Right cardiac atrium (tissue), 5 donors: ENCODE results near the gene E2F7. TPM values are rescaled to one million over a fixed set of nuclear protein-coding genes. Genes with fewer than 3 reads are reported as not detected.

Source experiments
- ATAC-seq, 2 donors: fragments of 200-7000 bp; cut with Tn5 transposase; one replicate each; pipeline versions ENCODE4 v1.8.0 to v1.9.1; 2020; ENCODE audit warnings: moderate library complexity in 2 of 2, mild to moderate bottlenecking in 1 of 2
- DNase-seq, 3 donors: peaks; one replicate each; pipeline ENCODE4 v3.0.0-alpha.2; 2020
- H3K27ac ChIP-seq: one replicate; pipeline ENCODE4 v1.5.1; 2013; ENCODE audit warnings: mild to moderate bottlenecking, low read length, control low read depth, moderate library complexity
- H3K27me3 ChIP-seq: one replicate; pipeline ENCODE4 v1.6.1; 2013; ENCODE audit not compliant: control insufficient read depth, insufficient read depth
- H3K4me1 ChIP-seq: one replicate; pipeline ENCODE4 v1.6.1; 2013; ENCODE audit warnings: low read length; ENCODE audit not compliant: control insufficient read depth, insufficient read depth
- H3K4me3 ChIP-seq: one replicate; pipeline ENCODE4 v1.5.1; 2013; ENCODE audit warnings: low read length, control low read depth
- H3K9me3 ChIP-seq: one replicate; pipeline ENCODE4 v1.6.1; 2013; ENCODE audit warnings: low read length; ENCODE audit not compliant: control insufficient read depth
- WGBS: extraction: QIAGEN DNeasy Blood & Tissue Kit; methylation state at CpG from one replicate; pipeline ENCODE4 v1.1.7; 2013; 5-methylcytosine and 5-hydroxymethylcytosine counted together
- intact Hi-C, 4 donors: fragments of 100-400 bp; cut with DNase I; formaldehyde crosslinking; loops; one replicate each; pipeline versions ENCODE4 v1.11.0 to v1.14.0; 2022 to 2023
- polyA plus RNA-seq: library from polyadenylated mRNA; stranded (reverse); fragments of 200-250 nt; gene quantifications from one replicate; pipeline ENCODE4 v1.2.3, GENCODE V29; 2013
- total RNA-seq, 4 donors: library from RNA; stranded (reverse); fragmentation: NEBNext Ultra II Directional; extraction: Animal tissue kit (Norgen Biotek cat#: 25700); gene quantifications; one replicate each; pipeline ENCODE4 v1.2.1, GENCODE V29; 2021
- donor health status: healthy with polysubstance abuse.
- donor health status: DM: no; HTN: yes; CAD: no.
- donor health status: DM: no; HTN: no; CAD: no.
- donor health status: DM: no; HTN: yes; CAD: no; lungs with severe emphysema.
- donor health status: DM: yes; HTN: yes; CAD: no.

Gene E2F7
- total and polyA plus RNA-seq, 5 donors: 0.09 to 0.94 (median 0.25) TPM

DNA sequence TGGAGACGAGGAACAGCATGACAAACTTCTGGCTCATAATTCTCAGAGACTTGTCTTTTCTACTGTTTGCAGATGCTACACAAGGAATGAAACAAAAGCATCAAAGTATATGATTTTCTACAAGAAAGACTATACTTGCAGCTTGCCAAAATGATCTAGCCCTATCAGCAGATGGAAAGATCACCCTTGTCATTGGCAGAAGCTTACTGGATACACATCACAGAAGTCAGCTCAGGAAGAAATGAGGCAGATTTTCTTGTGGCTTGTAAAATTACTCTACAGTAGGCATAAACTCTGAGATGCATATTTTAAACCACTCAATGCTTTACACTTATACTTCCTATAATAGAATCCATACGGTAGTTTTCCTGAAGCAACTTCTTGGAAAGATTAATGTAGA is 20.6 kb downstream of the E2F7 start:
- intact Hi-C loops: no loop called here
- WGBS: 72% methylated on average over 2 of the region's 2 CpGs
- Histone ChIP-seq H3K27ac (no peak overlapping the region), H3K4me3 (no peak overlapping the region), H3K4me1 (no peaks in the 10 kb centered on the region), H3K9me3 (no peaks in the 10 kb centered on the region), H3K27me3 (no peaks in the 10 kb centered on the region)
- DNase-seq (no peak), ATAC-seq (no peak)

DNA sequence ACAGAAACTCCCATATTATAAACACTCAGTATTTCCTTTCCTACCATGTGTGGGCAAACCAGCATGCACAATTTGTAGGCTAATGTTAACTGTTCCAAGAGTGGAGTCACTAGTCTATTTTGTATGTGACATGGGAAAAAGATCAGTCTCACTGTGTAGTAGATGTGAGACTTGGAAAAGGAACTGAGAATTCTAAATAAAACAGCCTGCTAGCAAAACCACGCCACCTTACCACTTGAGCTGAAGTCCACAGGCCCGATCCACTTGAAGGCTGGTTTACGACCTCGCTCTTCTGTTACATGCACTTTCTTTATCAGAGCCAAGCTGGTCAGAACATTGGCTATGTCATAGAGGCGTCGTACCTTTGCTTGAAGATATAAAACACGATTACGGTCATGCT is 22.5 kb downstream of the E2F7 start:
- no peak overlapping the region for H3K27ac ChIP-seq
- no peak for ATAC-seq
- intact Hi-C loops: no loop called here
- H3K4me3 ChIP-seq: no peak overlapping the region
- no peaks in the 10 kb centered on the region for H3K9me3 ChIP-seq
- DNase-seq: no peak
- WGBS: 90% methylated on average over 8 of the region's 8 CpGs
- no peaks in the 10 kb centered on the region for H3K4me1 ChIP-seq
- H3K27me3 ChIP-seq: no peaks in the 10 kb centered on the region

DNA sequence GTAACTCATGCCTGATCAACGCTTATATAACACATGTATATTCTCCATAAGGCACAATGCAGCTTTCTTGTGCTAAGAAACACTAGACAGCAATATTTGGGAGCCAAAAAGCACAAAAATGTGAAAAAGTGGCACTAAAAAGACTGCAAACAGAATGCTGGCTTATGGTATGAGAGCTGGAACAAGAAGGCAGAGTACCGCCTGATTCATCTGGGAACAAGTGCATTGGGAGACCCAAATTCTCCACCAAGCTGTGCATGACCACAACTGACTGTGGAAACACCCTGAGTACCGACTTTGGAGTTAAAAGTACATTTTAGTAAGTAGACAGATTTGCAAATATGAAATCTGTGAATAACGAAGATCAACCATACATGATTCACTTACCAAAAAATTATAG is 25.1 kb downstream of the E2F7 start:
- Histone ChIP-seq H3K4me1 (no peaks in the 10 kb centered on the region), H3K9me3 (no peaks in the 10 kb centered on the region), H3K27ac (no peak overlapping the region), H3K4me3 (no peak overlapping the region), H3K27me3 (no peaks in the 10 kb centered on the region)
- no peak for DNase-seq
- ATAC-seq: no peak
- intact Hi-C loops: no loop called here
- 99% methylated on average over 4 of the region's 4 CpGs for WGBS

DNA sequence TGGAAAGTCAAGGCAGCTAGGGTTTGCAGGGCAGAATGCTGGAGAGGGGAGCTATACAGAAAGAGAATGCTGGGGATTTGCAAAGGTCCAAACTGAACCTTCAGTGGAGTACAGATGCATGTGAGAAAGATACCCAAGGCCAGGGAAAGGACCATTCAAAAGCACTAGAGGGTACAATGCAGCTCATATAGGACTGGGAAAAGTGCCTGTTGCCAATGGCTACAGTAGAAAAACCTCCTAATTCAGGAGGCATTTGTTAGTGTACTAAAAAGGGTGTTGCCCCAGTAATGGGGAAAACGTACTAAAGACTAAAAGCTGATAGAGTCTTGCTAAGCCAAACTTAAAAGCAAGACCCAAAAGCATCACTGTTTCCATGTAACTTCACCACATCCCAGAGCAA is 30.1 kb downstream of the E2F7 start:
- WGBS: 90% methylated on average over 1 of the region's 1 CpG
- Histone ChIP-seq H3K4me1 (no peaks in the 10 kb centered on the region), H3K27me3 (no peaks in the 10 kb centered on the region), H3K4me3 (no peak overlapping the region), H3K9me3 (no peaks in the 10 kb centered on the region), H3K27ac (no peak overlapping the region)
- no peak for DNase-seq
- intact Hi-C loops: no loop called here
- no peak for ATAC-seq

DNA sequence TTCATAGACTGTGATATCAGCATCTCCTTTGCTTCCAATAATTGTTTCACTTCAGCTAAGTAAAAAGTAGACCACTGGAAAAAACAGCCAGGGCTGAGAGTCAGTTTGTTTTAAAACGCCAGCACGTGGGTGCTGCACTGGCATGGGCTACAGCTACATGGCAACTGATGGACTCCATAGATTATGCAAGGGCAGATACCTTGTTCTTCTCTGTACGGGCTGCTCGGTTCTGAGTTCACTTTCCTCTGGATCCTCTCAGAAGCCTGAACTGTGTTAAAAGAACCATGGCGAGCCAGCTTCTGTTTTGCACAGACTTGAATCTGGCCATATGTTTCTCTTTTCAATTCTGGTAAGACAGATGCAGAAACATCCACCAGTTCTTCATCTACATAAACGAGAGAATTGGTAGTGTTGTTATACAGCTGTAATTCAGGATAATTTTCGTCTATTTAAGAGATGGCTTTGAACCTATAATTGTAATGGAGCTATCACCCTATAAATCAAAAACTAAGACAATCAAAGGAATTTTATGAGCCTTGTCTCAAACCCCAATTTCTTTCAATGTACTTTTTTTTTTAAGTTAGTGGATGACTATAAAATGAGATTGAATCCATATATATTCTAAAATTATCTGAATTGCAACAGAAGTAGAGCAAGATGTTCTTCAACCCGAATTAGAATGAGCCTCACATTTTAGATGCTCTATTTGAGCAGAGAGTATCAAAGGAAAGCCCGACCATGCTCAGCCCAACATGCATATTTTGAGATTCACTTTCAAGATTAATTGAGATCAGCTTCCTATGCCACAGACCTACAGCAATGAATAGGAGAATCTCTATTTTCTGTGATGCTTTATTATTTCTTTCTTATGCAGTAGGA is 31.5 kb downstream of the E2F7 start:
- ATAC-seq (no peak), DNase-seq (no peak)
- Histone ChIP-seq H3K4me3 (no peak overlapping the region), H3K9me3 (no peaks in the 10 kb centered on the region), H3K4me1 (no peaks in the 10 kb centered on the region), H3K27me3 (no peaks in the 10 kb centered on the region), H3K27ac (no peak overlapping the region)
- WGBS: 96% methylated on average over 9 of the region's 9 CpGs
- intact Hi-C loops: no loop called here

DNA sequence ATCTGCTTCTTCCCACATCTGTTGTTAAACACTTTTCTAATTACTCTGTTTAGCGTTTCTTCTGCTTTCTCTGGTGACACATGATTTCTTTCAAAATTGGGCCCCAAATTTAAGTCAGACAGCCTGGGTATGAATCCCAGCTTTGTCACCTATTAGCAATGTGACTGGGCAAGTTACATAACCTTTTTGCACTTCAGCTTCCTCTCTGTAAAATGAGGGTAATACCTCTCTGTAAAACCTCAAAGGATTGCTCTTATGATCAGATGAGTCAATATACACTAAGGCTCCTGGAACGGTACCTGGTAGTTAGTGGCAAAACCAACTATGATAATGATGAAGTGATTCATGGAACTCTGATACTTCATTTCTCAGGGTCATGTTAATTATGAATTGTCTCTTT is 33.0 kb downstream of the E2F7 start:
- ATAC-seq (no peak), DNase-seq (no peak)
- 85% methylated on average over 2 of the region's 2 CpGs for WGBS
- intact Hi-C loops: no loop called here
- Histone ChIP-seq H3K9me3 (no peaks in the 10 kb centered on the region), H3K4me1 (no peaks in the 10 kb centered on the region), H3K27ac (no peak overlapping the region), H3K4me3 (no peak overlapping the region), H3K27me3 (no peaks in the 10 kb centered on the region)

DNA sequence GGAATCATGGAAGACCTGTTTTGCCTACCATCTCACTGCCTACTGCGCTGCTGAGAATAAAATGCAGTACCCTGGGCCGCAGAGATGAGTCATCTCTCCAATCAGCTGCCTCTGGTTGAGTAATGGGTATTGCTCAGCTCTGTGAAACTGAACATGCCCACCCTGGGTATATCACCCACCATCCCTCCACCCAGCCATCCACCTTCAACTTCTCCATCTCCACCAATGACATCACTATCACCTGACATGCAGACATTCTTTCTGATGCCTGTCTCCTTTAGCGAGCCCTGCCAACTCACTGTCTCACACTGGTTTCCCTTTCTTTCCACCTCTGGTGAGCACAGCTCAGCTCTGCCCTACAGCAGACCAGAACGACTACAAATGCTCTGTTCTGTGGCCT is 33.6 kb downstream of the E2F7 start:
- WGBS: 96% methylated on average over 4 of the region's 4 CpGs
- DNase-seq (no peak), ATAC-seq (no peak)
- H3K27ac ChIP-seq: no peak overlapping the region
- no peaks in the 10 kb centered on the region for H3K4me1 ChIP-seq
- H3K27me3 ChIP-seq: no peaks in the 10 kb centered on the region
- intact Hi-C loops: no loop called here
- no peak overlapping the region for H3K4me3 ChIP-seq
- no peaks in the 10 kb centered on the region for H3K9me3 ChIP-seq

DNA sequence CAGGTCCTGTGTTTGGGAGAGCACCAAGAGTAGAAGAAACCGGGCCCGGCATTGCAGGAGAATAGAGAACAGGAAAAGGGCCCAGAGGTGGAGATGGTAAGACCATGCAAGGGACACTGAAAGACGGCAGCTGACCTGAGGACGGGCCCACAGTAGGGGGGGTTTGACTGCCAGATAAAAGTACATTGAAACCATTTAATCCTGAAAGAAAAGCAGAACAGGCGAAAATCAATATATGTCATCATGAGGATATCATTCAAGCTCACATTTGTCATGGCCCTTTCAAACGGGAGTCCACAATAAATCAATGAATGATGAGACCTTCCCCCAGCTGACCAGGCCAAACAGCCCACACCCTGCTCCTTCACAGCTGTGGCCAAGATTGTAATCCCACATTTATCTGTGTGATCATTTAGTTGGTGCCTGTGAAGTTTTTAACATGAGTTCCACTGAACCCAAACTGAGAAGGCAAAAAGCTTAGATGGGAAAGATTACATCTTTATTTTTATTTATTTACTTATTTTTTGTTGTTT is 39.5 kb downstream of the E2F7 start:
- WGBS: 89% methylated on average over 6 of the region's 6 CpGs
- no peaks in the 10 kb centered on the region for H3K9me3 ChIP-seq
- no peak overlapping the region for H3K27ac ChIP-seq
- H3K4me1 ChIP-seq: no peaks in the 10 kb centered on the region
- DNase-seq (no peak), ATAC-seq (no peak)
- no peak overlapping the region for H3K4me3 ChIP-seq
- no peaks in the 10 kb centered on the region for H3K27me3 ChIP-seq
- intact Hi-C loops: no loop called here

DNA sequence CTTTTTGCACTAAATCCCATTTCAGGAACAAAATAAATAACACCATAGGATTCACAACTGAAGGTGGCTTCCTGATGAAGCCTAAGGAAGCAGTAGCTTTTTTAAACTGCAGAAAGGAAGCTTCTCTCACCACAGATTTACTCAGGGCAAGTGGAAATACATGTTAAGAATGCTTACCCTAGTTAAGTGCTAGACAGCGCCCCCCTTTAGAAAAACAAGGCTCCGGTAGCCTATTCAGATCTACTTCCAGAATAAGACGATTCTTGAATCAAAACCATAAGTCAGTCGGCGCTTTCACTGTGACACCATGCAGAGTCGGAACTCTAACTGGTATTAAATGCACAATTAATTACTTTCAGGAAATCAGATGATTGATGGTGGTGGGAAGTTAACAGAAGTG is 41.9 kb downstream of the E2F7 start:
- no peak overlapping the region for H3K27ac ChIP-seq
- no peak for DNase-seq
- no peak overlapping the region for H3K4me3 ChIP-seq
- intact Hi-C loops: no loop called here
- no peaks in the 10 kb centered on the region for H3K27me3 ChIP-seq
- WGBS: 91% methylated on average over 6 of the region's 6 CpGs
- no peaks in the 10 kb centered on the region for H3K4me1 ChIP-seq
- no peaks in the 10 kb centered on the region for H3K9me3 ChIP-seq
- ATAC-seq: no peak

DNA sequence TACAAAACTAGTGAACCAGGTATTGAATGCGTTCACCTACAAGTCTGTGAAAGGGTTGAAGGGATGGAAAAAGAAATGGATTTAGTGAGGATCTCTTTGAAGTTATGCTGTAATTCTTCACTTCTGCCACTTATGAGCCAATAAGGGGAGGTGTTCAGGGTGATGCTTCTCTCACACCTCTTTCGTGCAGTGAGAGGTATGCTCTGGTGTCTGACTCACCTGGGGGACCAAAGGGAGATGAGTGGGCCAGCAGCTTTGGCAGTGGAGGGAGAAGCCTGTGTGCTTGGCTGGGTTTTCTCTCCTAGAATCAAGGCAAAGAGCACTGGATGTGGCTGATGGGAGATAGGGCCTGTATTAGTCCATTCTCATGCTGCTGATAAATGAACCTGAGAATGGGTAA is 45.4 kb downstream of the E2F7 start:
- Histone ChIP-seq H3K27ac (no peak overlapping the region), H3K9me3 (no peaks in the 10 kb centered on the region), H3K27me3 (no peaks in the 10 kb centered on the region), H3K4me1 (no peaks in the 10 kb centered on the region), H3K4me3 (no peak overlapping the region)
- intact Hi-C loops: loop anchor here in 1 of 4 donors (5.0 kb wide), 1 partner anchor 403 kb away; no protein-coding TSS in a partner anchor
- 97% methylated on average over 2 of the region's 2 CpGs for WGBS
- ATAC-seq: no peak
- DNase-seq: no peak

DNA sequence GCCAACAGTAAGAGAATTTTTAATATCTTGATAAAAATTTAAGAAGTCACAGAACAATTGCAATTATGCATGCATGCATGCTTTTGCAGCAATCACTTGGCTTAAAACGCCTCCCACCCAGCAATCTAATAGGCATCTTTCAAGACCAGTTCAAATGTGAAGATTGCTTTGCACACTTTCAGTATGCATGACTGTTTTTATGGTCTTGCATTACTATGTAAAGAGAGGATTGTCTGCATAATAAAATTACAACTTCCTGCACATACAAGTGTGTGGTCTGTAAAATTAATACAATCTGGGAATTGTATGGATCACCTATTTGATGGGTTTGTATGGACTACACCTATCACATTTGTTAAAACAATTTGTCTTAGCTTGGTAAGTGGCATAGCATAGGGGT is 48.8 kb downstream of the E2F7 start:
- Histone ChIP-seq H3K27me3 (no peaks in the 10 kb centered on the region), H3K27ac (no peak overlapping the region), H3K9me3 (no peaks in the 10 kb centered on the region), H3K4me1 (no peaks in the 10 kb centered on the region), H3K4me3 (no peak overlapping the region)
- intact Hi-C loops: loop anchor here in 1 of 4 donors (5.0 kb wide), 1 partner anchor 399 kb away; no protein-coding TSS in a partner anchor
- 80% methylated on average over 1 of the region's 1 CpG for WGBS
- ATAC-seq (no peak), DNase-seq (no peak)
